PFSK-1 (cell line): ENCODE data around the gene TUBAL3.

Experiments used
- FOXP2 ChIP-seq: optimal IDR thresholded peaks from 2 replicates; pipeline ENCODE3; 2011; ENCODE audit warnings: borderline replicate concordance, control low read depth, inconsistent platforms; ENCODE audit not compliant: insufficient read depth; ENCODE audit errors: extremely low read length, extremely low read depth
- POLR2AphosphoS5 ChIP-seq: IDR thresholded peaks from 2 replicates; pipeline ENCODE4 v1.6.1; 2012; ENCODE audit warnings: low read depth, mild to moderate bottlenecking, control low read depth, low read length, moderate library complexity
- SIN3A ChIP-seq: IDR thresholded peaks from 2 replicates; pipeline ENCODE4 v1.6.1; 2012; ENCODE audit warnings: mild to moderate bottlenecking, low read length, moderate library complexity, borderline replicate concordance; ENCODE audit not compliant: insufficient read depth
- TAF1 ChIP-seq: IDR thresholded peaks from 2 replicates; pipeline ENCODE4 v1.6.1; 2012; ENCODE audit warnings: low read length, control low read depth, borderline replicate concordance; ENCODE audit not compliant: insufficient read depth
- TF ChIP-seq, protein P1 (sequence below), 2 experiments: IDR thresholded peaks; 2 replicates each; pipeline versions ENCODE4 v1.6.1 to v1.8.0; 2011 to 2012; ENCODE audit warnings: low read depth in 2 of 2, low read length in 2 of 2, control low read depth in 1 of 2, inconsistent platforms in 1 of 2, mild to moderate bottlenecking in 1 of 2, moderate library complexity in 1 of 2; ENCODE audit not compliant: insufficient read depth in 1 of 2

DNA sequence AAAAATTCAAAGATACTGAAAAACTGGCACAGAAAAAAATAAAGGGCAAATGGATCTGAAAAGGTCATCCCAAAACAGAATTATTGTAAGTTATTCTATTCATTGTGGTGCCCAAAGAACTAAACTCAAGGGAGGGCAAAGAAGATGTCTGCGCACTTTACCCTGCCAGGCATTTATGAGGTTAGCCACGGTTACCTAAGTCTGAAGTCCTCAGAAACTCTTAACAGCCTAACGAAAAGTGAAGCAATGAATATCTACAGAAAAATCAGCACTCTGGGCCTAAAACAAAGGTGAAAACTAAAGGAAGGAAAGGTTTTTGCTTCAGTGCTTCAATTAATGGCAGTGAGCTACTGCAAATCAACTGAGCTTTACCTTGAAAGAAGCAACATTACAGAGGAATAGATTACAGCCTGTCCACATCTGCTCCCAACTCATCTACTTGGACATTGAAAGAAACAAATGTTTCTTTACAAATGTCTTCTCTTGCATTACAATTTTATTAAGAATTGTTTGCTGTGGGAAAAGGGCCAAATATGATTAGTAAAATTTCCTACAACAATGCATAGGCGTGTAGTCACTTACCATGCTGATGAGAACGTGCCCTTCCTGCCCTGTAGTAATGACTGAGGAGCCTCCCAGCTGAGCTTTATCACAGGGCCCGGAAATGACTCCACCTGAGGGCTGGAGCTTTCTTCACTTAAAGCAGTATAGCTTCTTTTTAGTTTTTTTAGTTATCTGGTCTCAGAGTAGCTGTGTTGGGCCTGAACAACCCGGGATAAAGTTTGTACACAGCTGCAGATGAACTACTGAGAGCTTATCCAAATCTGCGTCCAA is at the start of gene TUBAL3:
- TF ChIP-seq POLR2AphosphoS5 (no peak), TAF1 (no peak), FOXP2 (no peak), SIN3A (no peak)
- TF ChIP-seq, protein P1, sequence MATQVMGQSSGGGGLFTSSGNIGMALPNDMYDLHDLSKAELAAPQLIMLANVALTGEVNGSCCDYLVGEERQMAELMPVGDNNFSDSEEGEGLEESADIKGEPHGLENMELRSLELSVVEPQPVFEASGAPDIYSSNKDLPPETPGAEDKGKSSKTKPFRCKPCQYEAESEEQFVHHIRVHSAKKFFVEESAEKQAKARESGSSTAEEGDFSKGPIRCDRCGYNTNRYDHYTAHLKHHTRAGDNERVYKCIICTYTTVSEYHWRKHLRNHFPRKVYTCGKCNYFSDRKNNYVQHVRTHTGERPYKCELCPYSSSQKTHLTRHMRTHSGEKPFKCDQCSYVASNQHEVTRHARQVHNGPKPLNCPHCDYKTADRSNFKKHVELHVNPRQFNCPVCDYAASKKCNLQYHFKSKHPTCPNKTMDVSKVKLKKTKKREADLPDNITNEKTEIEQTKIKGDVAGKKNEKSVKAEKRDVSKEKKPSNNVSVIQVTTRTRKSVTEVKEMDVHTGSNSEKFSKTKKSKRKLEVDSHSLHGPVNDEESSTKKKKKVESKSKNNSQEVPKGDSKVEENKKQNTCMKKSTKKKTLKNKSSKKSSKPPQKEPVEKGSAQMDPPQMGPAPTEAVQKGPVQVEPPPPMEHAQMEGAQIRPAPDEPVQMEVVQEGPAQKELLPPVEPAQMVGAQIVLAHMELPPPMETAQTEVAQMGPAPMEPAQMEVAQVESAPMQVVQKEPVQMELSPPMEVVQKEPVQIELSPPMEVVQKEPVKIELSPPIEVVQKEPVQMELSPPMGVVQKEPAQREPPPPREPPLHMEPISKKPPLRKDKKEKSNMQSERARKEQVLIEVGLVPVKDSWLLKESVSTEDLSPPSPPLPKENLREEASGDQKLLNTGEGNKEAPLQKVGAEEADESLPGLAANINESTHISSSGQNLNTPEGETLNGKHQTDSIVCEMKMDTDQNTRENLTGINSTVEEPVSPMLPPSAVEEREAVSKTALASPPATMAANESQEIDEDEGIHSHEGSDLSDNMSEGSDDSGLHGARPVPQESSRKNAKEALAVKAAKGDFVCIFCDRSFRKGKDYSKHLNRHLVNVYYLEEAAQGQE (IDR thresholded peaks at IDR 0.05; ENCODE audit: insufficient read depth in 1 of 2, low read depth in 2 of 2, low read length in 2 of 2): no peak
